Ramos (cell line): ENCODE results near the gene RYR2.

Experiments
- in situ Hi-C: fragments of 300-500 bp; cut with MboI; formaldehyde crosslinking; loops from one replicate; pipeline ENCODE4 v1.14.3; 2022; ENCODE audit warnings: low sequenced_read_pairs; ENCODE audit not compliant: unreplicated experiment

Gene RYR2

DNA sequence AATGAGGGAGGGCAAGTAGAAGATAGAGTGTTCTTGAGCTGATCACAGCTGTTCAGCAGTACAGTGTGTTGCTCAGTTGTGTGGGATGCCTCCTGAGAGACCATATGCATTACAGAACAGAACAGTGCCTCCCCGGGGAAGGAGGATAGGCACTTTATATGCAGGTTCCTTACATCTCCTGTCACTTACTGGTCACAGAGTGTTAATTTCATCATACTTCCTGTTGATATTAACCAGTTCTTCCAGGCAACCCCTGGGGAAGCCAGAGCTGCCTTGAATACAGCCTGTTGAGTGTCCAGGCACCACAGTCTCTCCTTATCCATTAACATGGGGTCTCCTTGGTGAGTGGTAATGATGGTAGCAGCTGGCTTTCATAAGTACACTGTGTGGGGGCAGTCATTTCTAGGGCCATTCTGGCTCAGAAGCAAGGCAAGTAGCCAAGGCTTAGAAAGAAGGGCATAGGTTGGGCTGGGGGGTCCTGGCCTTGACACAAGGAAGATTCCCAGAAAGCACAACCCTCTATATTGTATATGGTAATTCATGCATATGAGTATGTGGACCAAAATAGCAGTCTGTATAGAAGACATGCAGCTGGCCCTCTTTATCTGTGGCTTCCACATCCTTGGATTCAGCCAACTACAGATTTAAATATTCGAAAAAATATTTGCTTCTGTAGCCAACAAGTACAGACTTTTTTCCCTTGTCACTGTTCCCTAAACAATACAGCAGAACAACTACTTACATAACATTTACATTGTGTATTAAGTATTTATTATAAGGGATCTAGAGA lies 706.4 kb downstream of the RYR2 start:
- in situ Hi-C loops, result no loop called here

GRCh38 chr1:237749122-237749521 lies 707.1 kb downstream of the RYR2 start:
- in situ Hi-C loops, result no loop called here

GRCh38 chr1:237751090-237751489 lies 709.1 kb downstream of the RYR2 start:
- in situ Hi-C loops, result no loop called here

- in situ Hi-C loops, result no loop called here
Observed at GRCh38 chr1:237754627-237755026, 712.6 kb downstream of the RYR2 start.

DNA sequence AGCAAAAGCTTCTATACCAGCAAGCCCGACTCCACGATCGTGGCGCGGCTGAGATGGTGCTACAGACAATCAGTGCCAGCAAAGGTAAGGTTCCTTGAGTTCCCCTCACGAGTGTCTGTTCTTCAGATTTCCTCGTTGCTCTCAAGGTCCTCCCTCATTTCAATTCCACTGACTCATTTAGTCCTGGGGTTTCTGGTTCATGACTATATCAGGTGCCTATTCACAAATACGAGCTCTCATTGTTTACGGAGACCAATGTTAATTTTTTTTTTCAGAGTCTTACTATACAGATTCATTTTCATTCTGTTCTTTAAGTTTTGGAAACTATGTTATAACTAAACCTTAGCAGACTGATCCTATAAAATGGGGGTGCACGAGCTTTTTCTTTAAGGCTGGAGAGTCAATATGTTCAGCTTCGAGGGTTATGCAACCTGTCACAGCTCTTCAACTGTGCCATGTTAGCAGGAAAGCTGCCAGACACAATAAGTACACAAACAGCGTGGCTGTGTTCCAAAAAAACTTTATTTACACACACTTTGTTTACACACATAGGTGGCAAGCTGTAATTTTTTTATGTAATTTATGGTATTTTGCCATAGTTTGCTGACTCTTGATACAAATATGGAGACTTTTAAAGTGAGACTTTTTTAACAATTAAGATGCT lies 714.5 kb downstream of the RYR2 start:
- in situ Hi-C loops, result no loop called here

DNA sequence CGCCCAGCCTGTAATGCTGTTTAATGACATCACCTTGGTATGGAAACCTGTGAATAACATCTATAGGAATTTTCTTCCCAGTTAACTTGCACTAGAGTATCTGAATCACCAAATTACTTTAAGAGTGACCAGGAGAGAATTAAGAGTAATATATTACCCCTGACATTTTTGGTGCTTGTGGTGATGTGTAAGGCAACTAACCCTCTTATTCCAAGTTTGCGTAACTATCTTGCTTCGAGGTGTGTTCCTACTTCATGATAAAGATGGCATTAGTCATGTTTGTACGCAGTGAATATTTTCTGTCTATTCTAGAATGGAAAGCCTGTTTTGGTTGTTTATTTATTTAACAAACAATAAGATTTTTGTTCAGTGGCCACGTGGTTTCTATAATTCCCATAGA lies 717.4 kb downstream of the RYR2 start:
- in situ Hi-C loops, result no loop called here

DNA sequence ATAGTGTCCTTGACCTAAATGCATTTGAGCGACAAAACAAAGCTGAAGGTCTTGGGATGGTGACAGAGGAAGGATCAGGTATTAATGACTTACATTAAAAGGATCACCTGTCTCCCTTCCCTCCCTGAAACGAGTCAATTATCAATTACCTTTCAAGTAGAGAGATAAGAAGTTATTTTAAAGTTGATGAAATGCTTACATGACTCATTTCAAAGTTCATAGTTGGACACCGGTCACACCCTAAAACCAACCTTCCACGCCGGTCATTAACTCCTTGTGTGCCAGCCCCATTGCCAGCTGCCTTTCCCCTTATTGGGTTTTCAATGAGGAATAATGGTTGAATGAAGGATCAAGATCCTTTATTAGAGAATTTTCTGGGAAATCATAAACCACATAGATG lies 719.0 kb downstream of the RYR2 start:
- in situ Hi-C loops, result no loop called here

DNA sequence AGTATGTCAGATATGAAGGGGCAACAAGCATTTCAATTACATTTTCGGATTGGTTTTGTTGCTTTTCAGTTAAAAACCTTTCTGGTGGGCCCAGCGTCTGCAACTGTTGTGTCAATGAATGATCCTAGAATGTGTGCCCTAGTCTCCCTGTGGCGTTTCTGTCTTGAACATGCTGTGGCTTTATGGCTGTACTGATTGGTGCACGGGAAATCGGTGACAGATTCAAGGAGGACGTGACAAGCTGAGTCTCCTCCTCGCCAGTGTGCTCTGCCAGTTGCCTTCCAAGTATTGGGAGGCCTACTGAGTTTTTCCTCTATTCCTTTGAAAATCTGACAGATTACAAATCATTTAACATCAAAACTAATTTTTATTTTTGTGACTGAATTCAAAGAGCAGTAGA lies 721.2 kb downstream of the RYR2 start:
- in situ Hi-C loops, result no loop called here

- in situ Hi-C loops, result no loop called here
Observed at GRCh38 chr1:237763751-237764150, 721.8 kb downstream of the RYR2 start.

DNA sequence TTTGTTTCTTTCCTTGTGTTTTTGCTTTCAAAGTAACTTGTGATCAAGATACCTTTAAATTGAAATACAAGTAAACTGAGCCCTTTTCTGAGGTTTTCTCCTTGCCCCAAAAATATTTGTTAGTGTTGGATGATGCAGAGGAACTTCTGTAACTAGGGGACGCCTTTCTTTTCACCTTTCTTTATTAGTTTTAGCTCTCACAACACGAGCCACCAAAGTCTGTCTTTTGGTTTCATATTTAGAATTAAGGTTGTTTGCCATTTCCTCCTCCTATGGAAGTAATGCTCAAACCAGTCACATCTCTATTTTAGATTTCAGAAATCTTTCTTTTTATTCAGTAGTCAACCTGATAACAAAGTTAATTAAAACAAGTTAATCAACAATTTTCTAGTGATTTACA lies 727.9 kb downstream of the RYR2 start:
- in situ Hi-C loops, result no loop called here

- in situ Hi-C loops, result no loop called here
Observed at GRCh38 chr1:237772009-237772408, 730.0 kb downstream of the RYR2 start.

- in situ Hi-C loops, result no loop called here
Observed at GRCh38 chr1:237774246-237774645, 732.3 kb downstream of the RYR2 start.

DNA sequence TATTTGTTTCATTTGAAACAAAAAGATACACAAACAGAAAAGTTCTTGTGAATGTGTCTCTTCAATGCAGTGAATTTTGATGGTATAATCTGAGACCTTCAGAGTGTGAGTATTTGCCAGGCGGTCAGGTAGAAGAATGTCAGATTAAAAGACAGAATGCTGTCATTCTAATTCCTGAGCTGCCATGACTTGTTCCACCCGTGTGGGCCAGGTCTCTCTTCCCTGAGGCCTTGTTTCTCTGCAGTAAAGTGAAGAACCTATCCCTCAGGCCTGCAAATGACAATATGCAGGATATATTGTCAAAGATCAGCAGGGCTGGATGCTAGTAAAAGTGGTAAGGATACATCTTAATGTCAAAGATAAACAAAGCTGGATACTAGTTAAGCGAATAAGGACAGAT lies 737.4 kb downstream of the RYR2 start:
- in situ Hi-C loops, result no loop called here

DNA sequence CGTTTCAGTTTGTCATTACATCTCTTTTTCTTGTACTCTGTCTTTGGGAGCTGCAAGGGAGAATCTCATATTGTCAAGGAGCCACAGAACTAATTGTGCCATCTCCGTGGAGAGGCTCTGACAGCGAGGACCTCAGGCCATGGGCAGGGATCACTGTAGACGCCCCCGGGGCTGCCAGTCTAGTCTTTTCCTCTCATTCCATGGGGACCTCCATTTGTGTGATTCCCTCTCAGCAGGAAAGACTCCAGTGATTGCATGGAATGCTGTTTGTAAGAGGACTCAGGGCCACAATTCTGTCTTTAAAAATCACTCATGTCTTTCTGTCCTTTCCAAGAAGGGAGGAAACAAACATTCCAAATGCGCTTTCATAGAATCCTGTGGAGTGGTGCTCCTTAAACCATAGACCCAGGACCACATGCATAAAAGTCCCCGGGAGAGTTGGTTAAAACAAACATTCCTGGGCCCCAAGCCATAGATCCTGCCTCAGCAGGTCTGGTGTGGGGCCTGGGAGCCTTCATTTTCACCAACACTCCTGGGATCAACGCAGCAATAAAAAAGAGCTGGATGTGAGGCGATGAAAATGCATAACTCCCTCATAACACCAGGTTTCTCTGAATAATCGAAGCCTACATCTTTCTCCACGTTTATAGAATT lies 744.2 kb downstream of the RYR2 start:
- in situ Hi-C loops, result no loop called here

DNA sequence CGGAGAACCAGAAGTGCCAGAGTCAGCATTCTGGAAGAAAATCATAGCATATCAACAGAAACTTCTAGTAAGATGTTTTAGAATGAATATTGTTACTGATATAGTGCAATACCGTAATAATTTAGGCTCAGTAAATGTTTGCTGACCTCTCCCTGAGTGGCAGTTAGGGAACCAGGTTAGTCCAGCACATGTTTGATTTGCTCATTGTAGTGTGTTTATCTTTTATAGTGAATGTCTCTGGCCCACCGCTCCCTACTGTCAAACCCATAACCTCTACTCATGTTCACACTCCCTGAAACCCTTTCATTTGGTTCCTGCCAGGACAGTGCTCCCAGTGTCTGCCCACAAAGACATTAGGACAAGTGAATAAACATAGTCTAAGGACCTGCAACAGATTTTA lies 746.1 kb downstream of the RYR2 start:
- in situ Hi-C loops, result no loop called here

GRCh38 chr1:237789619-237790018 lies 747.6 kb downstream of the RYR2 start:
- in situ Hi-C loops, result no loop called here

- in situ Hi-C loops, result no loop called here
Observed at GRCh38 chr1:237791592-237791991, 749.6 kb downstream of the RYR2 start.

DNA sequence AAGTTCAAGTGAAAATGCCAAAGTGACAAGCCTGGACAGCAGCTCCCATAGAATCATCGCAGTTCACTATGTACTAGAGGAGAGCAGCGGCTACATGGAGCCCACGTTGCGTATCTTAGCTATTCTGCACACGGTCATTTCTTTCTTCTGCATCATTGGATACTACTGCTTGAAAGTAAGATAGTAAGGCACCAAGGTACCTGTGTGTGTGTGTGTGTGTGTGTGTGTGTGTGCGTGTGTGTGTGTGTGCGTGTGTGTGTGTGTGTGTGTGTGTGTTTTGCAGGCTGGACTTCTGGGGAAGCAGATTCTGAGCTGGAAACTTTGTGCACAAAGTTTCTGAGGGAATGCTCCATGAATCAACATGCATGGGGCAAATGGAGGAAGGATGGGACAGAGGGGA lies 750.2 kb downstream of the RYR2 start:
- in situ Hi-C loops, result no loop called here

DNA sequence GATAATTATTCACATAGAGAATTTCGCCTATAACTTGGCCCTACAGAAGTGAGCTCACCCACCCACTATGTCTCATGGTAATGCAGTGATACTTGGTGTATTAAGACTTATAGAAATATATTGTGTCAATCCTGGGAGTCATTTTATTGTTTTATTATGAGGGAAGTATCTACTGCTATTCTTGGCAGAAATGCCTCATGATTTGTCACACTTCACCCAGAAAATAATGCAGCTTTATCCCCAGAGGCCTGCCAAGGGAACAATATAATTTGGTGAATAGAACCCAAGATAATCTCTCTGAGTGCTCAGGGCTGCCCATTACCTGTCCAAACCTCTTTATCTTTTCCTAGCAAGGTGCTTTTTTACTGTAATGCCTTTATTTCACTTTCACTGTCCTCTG lies 750.7 kb downstream of the RYR2 start:
- in situ Hi-C loops, result no loop called here

GRCh38 chr1:237794071-237794470 lies 752.1 kb downstream of the RYR2 start:
- in situ Hi-C loops, result no loop called here

- in situ Hi-C loops, result no loop called here
Observed at GRCh38 chr1:237795558-237795957, 753.6 kb downstream of the RYR2 start.
